Nephron (organoid): Measurements from ENCODE around the gene PDLIM5.

Experiments
- H3K27ac Mint-ChIP-seq, 3 experiments: 2 replicates each; pipeline ENCODE4 v1.8.0; 2020; ENCODE audit warnings: mixed read lengths in 3 of 3, mild to moderate bottlenecking in 2 of 3, moderate library complexity in 1 of 3
- H3K27me3 Mint-ChIP-seq: 2 replicates; pipeline ENCODE4 v1.8.0; 2021; ENCODE audit warnings: low read depth, mild to moderate bottlenecking, moderate library complexity, mixed read lengths
- H3K36me3 Mint-ChIP-seq: 2 replicates; pipeline ENCODE4 v1.8.0; 2020; ENCODE audit warnings: low read depth, mixed read lengths
- H3K4me1 Mint-ChIP-seq: 2 replicates; pipeline ENCODE4 v1.8.0; 2020; ENCODE audit warnings: mixed read lengths
- H3K4me3 Mint-ChIP-seq, 3 experiments: 2 replicates each; pipeline ENCODE4 v1.8.0; 2020; ENCODE audit warnings: mild to moderate bottlenecking in 3 of 3, mixed read lengths in 3 of 3, moderate library complexity in 2 of 3
- H3K9me3 Mint-ChIP-seq: 2 replicates; pipeline ENCODE4 v1.8.0; 2020; ENCODE audit warnings: mixed read lengths
- TF ChIP-seq, protein P1 (sequence below), 3 experiments: fragments of 200-600 bp; sonication (generic); IDR thresholded peaks; one replicate each; pipeline ENCODE4 v1.5.0; 2021; ENCODE audit warnings: antibody characterized with exemption in 3 of 3; ENCODE audit not compliant: unreplicated experiment in 3 of 3

PDLIM5 gene

GRCh38 chr4:94504545-94504944 lies 52.8 kb downstream of the PDLIM5 start:
- no peak overlapping the region for H3K4me3 Mint-ChIP-seq
- H3K4me1 Mint-ChIP-seq = peaks cover 23% of the 10 kb centered on the region
- H3K9me3 Mint-ChIP-seq = no peaks in the 10 kb centered on the region
- peak overlapping the region in 1 of 3 experiments; percentile 8 for H3K27ac Mint-ChIP-seq
- no peaks in the 10 kb centered on the region for H3K27me3 Mint-ChIP-seq
- TF ChIP-seq, protein P1, sequence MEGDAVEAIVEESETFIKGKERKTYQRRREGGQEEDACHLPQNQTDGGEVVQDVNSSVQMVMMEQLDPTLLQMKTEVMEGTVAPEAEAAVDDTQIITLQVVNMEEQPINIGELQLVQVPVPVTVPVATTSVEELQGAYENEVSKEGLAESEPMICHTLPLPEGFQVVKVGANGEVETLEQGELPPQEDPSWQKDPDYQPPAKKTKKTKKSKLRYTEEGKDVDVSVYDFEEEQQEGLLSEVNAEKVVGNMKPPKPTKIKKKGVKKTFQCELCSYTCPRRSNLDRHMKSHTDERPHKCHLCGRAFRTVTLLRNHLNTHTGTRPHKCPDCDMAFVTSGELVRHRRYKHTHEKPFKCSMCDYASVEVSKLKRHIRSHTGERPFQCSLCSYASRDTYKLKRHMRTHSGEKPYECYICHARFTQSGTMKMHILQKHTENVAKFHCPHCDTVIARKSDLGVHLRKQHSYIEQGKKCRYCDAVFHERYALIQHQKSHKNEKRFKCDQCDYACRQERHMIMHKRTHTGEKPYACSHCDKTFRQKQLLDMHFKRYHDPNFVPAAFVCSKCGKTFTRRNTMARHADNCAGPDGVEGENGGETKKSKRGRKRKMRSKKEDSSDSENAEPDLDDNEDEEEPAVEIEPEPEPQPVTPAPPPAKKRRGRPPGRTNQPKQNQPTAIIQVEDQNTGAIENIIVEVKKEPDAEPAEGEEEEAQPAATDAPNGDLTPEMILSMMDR (IDR thresholded peaks at IDR 0.05; ENCODE audit: unreplicated experiment in 3 of 3) = no peak
- peaks cover 10% of the 10 kb centered on the region for H3K36me3 Mint-ChIP-seq

- Mint-ChIP-seq H3K36me3 (peaks cover 5% of the 10 kb centered on the region), H3K4me1 (peaks cover 23% of the 10 kb centered on the region), H3K4me3 (no peak overlapping the region), H3K27me3 (no peaks in the 10 kb centered on the region), H3K27ac (no peak overlapping the region), H3K9me3 (no peaks in the 10 kb centered on the region)
- TF ChIP-seq, protein P1 (IDR thresholded peaks at IDR 0.05; ENCODE audit: unreplicated experiment in 3 of 3) = no peak
These were observed 55.1 kb downstream of the PDLIM5 start for GRCh38 chr4:94506822-94507221.

GRCh38 chr4:94507281-94507680 lies 55.5 kb downstream of the PDLIM5 start:
- Mint-ChIP-seq H3K27me3 (no peaks in the 10 kb centered on the region), H3K4me3 (no peak overlapping the region), H3K27ac (peak overlapping the region in 1 of 3 experiments; percentile 61), H3K9me3 (no peaks in the 10 kb centered on the region), H3K36me3 (peaks cover 7% of the 10 kb centered on the region), H3K4me1 (peaks cover 23% of the 10 kb centered on the region)
- TF ChIP-seq, protein P1 (IDR thresholded peaks at IDR 0.05; ENCODE audit: unreplicated experiment in 3 of 3) = no peak

- H3K4me3 Mint-ChIP-seq = no peak overlapping the region
- peaks cover 2% of the 10 kb centered on the region for H3K9me3 Mint-ChIP-seq
- peaks cover 23% of the 10 kb centered on the region for H3K4me1 Mint-ChIP-seq
- TF ChIP-seq, protein P1 (IDR thresholded peaks at IDR 0.05; ENCODE audit: unreplicated experiment in 3 of 3) = no peak
- peak overlapping the region in 2 of 3 experiments; percentile 51 to 61 for H3K27ac Mint-ChIP-seq
- no peaks in the 10 kb centered on the region for H3K27me3 Mint-ChIP-seq
- H3K36me3 Mint-ChIP-seq = peaks cover 11% of the 10 kb centered on the region
These were observed 56.0 kb downstream of the PDLIM5 start for GRCh38 chr4:94507708-94508107.

DNA sequence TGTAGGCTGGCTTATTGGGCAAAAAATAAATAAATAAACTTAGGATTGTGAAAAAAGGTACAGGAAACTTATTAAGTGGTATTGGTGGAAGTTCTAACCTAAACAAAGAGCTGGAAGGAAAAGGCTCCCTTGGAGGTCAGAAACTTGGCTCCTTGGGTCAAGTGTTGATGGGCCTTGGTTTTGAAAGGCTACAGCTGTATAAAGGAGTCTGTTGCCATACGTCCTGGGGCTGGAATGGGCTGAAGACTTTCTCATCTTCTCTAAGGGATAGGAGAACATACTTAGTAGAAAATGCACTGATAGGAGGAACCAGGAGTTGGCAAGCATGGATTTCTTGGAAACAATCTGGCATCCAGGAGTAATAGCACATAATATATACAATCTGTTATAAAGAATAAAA lies 56.6 kb downstream of the PDLIM5 start:
- no peak overlapping the region for H3K4me3 Mint-ChIP-seq
- TF ChIP-seq, protein P1 (IDR thresholded peaks at IDR 0.05; ENCODE audit: unreplicated experiment in 3 of 3) = no peak
- H3K9me3 Mint-ChIP-seq = peaks cover 8% of the 10 kb centered on the region
- peak overlapping the region in 2 of 3 experiments; percentile 51 to 61 for H3K27ac Mint-ChIP-seq
- H3K27me3 Mint-ChIP-seq = no peaks in the 10 kb centered on the region
- peaks cover 17% of the 10 kb centered on the region for H3K36me3 Mint-ChIP-seq
- H3K4me1 Mint-ChIP-seq = peaks cover 23% of the 10 kb centered on the region

DNA sequence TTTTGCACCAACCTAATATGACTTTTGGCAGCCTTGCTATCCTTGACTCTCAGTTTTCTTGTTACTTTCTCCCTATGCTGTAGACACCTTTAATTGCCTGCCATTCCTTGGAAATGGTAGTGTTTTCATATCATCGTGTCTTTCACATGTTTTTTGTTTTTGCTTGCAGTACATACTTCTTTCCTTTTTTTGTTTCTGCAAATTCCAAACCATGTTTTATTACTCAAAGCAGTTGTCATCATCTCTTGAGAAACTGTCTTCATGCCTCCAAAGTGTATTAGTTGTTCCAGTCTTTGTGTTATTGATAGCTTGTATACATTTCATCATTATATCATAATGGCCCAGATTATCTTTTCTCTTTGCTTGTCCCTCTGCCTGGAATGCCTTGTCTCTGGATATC lies 57.1 kb downstream of the PDLIM5 start:
- Mint-ChIP-seq H3K27ac (peak overlapping the region in 1 of 3 experiments; percentile 49), H3K4me1 (peaks cover 23% of the 10 kb centered on the region), H3K36me3 (peaks cover 22% of the 10 kb centered on the region), H3K4me3 (no peak overlapping the region), H3K27me3 (no peaks in the 10 kb centered on the region), H3K9me3 (peaks cover 13% of the 10 kb centered on the region)
- TF ChIP-seq, protein P1 (IDR thresholded peaks at IDR 0.05; ENCODE audit: unreplicated experiment in 3 of 3) = no peak
